ENCODE results near the gene TMEFF1.
A peak's percentile ranks its signal among the peaks of the same experiment; 100 is the strongest.

The TMEFF1 gene

DNA sequence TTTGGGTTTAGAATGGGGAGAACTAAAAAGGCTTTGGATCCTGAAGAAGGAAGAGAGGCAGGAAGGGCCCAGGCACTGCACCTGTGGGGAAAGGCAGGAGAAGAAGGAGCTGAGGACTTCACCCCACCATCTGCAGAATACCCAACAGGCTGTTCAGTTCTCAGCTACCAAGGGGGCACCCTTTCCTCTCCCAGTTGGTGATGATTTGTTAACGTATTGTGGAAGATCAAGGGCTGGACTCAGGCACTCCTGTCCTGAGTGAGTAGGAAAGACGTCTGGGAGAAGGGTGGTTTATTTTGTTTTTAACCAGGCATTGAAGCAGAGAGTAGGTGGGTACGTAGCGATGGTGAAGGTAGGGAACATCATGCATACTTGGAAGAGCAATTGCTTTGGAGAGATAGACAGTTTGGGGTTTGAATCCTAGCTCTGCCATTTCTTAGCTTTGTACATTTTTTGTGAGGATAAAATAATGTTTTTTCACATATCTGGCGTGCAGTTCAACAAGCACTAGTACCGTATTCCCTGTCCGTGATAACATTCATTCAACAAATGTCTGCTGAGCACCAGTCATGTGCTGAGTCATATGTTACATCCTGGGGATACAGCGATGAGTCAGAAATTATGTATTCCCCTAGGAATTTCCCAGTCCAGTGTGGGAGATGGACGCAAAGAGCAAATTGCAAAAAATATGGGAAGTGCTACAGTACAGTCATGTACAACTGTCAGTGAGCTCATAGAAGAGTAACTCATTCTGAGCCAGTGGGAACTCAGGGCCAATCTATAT lies 43.9 kb upstream of the TMEFF1 start:
- TF ChIP-seq, protein P1, sequence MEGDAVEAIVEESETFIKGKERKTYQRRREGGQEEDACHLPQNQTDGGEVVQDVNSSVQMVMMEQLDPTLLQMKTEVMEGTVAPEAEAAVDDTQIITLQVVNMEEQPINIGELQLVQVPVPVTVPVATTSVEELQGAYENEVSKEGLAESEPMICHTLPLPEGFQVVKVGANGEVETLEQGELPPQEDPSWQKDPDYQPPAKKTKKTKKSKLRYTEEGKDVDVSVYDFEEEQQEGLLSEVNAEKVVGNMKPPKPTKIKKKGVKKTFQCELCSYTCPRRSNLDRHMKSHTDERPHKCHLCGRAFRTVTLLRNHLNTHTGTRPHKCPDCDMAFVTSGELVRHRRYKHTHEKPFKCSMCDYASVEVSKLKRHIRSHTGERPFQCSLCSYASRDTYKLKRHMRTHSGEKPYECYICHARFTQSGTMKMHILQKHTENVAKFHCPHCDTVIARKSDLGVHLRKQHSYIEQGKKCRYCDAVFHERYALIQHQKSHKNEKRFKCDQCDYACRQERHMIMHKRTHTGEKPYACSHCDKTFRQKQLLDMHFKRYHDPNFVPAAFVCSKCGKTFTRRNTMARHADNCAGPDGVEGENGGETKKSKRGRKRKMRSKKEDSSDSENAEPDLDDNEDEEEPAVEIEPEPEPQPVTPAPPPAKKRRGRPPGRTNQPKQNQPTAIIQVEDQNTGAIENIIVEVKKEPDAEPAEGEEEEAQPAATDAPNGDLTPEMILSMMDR (IDR thresholded peaks at IDR 0.05; ENCODE audit: control insufficient read depth, insufficient read depth, low read depth, low read length, missing control alignments), result peak; percentile 9
- H3K4me3 ChIP-seq (ENCODE audit: control insufficient read depth, low read depth, low read length), result peak overlapping the region; percentile 87
- DNase-seq (ENCODE audit: low read depth), result peak; percentile 98

DNA sequence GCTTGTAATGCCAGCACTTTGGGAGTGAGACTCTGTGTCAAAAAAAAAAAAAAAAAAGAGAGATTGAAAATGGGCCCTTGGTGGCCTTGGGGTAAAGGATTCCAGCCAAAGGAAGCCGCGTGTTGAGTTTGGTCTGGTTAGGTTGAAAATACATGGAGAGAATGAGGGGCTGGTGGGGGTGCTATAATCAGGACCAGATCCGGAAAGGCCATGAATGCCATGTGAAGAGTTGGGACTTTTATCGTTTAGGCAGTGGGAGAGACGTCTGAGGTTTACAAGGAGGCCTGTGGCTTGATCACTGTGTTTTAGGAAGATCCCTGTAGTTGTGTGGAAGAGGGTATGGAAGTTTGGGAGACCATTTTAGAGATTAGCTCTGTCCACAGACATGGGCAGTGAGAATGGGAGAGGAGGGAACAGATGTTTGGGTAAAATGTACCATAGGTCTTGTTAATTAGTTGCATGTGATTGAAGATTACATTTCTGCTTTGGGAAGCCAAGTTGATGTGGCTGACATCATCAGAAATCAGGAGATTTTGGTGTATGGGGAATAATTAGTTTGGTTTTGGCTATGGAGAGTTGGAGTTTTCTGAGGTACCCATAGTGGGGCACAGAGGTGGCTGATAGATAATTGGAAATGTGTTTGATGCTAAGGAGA lies 42.5 kb upstream of the TMEFF1 start:
- DNase-seq (ENCODE audit: low read depth), result no peak
- H3K4me3 ChIP-seq (ENCODE audit: control insufficient read depth, low read depth, low read length), result no peak overlapping the region

DNA sequence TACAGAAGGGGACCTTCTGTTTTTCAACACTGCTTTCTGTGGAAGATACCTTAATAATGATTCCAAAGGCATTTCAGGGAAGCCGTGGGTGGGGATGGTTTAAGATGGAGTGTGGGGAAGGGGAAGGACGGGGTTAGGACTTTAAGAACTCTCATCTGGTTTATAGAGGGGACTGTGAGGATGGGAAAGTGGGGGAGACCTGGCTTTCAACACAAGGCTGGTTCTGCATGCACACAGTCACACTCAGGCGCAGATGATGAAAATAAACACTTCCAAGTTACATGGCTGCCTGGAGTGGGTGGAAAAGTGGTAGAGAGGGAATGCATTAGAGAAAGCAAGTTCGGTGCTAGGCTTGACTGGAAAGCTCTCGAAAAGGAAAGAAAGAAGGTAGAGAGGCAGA lies 41.1 kb upstream of the TMEFF1 start:
- no peak overlapping the region for H3K4me3 ChIP-seq (ENCODE audit: control insufficient read depth, low read depth, low read length)
- no peak for DNase-seq (ENCODE audit: low read depth)
- TF ChIP-seq, protein P1 (IDR thresholded peaks at IDR 0.05; ENCODE audit: control insufficient read depth, insufficient read depth, low read depth, low read length, missing control alignments), result no peak

More for the DNA sequence above, 42.5 kb upstream of the TMEFF1 start:
- TF ChIP-seq, protein P1 (IDR thresholded peaks at IDR 0.05; ENCODE audit: control insufficient read depth, insufficient read depth, low read depth, low read length, missing control alignments), result no peak

DNA sequence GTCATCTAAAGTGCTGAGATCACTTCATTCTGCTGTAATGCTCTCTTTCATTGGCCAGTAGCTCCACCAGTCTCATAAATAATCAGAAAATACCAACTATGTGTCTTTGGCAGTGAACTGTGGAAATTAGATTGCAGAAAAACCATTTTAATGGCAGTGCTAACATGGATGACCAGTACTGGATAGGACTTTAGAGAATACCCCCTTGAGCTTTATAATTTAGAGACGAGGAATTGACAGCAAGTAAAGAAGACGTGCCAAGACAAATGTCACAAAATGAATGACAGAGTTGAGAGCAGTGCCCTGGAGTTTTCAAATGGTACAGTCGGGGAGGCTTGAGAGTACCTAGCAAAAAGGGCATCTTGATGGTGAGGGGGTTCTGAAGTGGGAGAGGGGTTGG lies 40.2 kb upstream of the TMEFF1 start:
- no peak for DNase-seq (ENCODE audit: low read depth)
- TF ChIP-seq, protein P1 (IDR thresholded peaks at IDR 0.05; ENCODE audit: control insufficient read depth, insufficient read depth, low read depth, low read length, missing control alignments), result no peak
- H3K4me3 ChIP-seq (ENCODE audit: control insufficient read depth, low read depth, low read length), result no peak overlapping the region

DNA sequence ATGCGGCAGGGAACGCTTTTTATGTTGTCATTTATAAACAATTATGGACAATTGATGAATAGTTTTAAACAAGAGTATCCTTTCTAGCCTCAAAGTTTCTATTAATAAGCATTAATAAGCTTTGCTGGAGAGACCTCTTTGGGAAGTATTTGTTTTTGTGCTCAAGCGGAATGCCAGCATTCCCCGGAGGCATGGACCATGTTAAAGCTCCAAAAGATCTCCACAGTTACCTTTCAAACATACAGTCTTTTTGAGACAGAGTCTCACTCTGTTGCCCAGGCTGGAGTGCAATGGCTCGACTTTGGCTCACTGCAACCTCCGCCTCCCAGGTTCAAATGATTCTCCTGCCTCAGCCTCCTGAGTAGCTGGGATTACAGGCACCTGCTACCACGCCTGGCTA lies 36.4 kb upstream of the TMEFF1 start:
- no peak for DNase-seq (ENCODE audit: low read depth)
- TF ChIP-seq, protein P1 (IDR thresholded peaks at IDR 0.05; ENCODE audit: control insufficient read depth, insufficient read depth, low read depth, low read length, missing control alignments), result no peak
- no peak overlapping the region for H3K4me3 ChIP-seq (ENCODE audit: control insufficient read depth, low read depth, low read length)

DNA sequence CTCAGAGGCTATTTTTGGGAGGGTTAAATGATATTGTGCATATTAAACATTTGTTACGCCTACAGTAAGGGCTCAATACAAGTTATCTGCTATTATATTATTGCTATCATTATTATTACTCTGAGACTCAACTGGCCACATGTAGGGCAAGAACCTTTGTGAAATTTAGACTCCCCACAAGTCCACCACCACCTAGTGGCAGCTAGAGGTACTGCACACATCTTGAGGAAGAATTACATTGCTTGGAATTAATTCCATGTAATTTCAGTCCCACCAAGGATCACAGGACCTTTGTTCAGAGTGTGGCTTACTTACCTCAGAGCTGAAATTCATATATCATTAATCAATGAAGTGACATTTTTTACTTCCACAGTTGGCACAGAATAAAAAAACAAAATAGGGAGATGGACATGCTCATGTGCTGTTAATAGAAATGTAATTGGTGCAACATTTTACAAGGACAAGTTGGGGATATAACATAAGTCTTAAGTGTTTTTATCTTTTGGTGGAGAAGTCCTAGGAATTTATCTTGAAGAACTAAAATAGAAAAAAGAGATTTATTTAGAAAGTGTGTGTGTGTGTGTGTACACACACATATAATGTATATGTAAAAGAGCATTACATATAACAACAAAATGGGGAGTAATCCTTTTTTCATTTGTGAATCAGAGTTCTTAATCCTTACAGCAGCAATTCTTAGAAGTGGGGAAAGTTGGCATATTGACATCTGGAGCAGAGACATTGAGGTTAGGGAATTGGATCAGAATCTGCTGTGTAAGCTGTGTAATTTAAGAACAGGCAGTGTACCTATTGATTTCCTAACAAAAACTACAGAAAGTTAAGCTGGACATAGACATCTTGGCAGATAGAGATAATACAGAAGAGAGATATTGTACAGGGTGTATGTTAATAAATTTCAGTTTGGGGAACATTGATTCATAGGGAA lies 34.8 kb upstream of the TMEFF1 start:
- TF ChIP-seq, protein P1 (IDR thresholded peaks at IDR 0.05; ENCODE audit: control insufficient read depth, insufficient read depth, low read depth, low read length, missing control alignments), result peak; percentile 90
- peak; percentile 39 for DNase-seq (ENCODE audit: low read depth)
- no peak overlapping the region for H3K4me3 ChIP-seq (ENCODE audit: control insufficient read depth, low read depth, low read length)
